GM21717 (cell line): Measurements from ENCODE around the gene SLC15A5.

Experiments used
- ATAC-seq: cut with Tn5 transposase; IDR thresholded peaks from one replicate; pipeline ENCODE4 v1.9.1; 2021; ENCODE audit warnings: mild to moderate bottlenecking, moderate library complexity; ENCODE audit not compliant: unreplicated experiment

The SLC15A5 gene, protein sequence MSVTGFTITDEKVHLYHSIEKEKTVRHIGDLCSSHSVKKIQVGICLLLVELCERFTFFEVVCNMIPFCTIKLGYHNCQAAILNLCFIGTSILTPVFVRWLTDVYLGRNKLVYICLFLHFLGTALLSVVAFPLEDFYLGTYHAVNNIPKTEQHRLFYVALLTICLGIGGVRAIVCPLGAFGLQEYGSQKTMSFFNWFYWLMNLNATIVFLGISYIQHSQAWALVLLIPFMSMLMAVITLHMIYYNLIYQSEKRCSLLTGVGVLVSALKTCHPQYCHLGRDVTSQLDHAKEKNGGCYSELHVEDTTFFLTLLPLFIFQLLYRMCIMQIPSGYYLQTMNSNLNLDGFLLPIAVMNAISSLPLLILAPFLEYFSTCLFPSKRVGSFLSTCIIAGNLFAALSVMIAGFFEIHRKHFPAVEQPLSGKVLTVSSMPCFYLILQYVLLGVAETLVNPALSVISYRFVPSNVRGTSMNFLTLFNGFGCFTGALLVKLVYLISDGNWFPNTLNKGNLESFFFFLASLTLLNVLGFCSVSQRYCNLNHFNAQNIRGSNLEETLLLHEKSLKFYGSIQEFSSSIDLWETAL

DNA sequence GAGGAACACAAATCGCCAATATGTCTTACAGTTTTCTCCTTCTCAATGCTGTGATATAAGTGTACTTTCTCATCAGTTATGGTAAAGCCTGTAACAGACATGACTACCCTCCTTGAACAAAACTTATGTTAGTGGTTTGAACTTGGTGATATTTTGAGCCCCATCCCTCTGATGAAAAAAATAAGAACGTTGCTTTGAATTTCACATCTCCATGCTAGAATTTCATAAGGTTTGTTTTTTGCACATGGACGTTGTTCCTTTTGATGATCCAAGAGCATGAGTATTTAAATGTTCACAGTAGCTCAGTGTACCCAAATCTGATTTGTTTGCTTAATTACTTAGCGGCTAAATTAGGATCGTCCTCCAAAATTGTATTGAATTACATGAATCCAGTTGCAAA lies at the start of gene SLC15A5:
Gene SLC15A5, minus strand, starts transcription at position 101 of the 400 bp plus-strand sequence. Its CDS starts 0 bp downstream, at position 101.
- ATAC-seq, result no peak

- no peak for ATAC-seq
These were observed 47.9 kb upstream of the SLC15A5 start for GRCh38 chr12:16325426-16325825.

GRCh38 chr12:16324772-16325171 lies 47.3 kb upstream of the SLC15A5 start:
- ATAC-seq, result no peak

- no peak for ATAC-seq
These were observed 46.8 kb upstream of the SLC15A5 start for GRCh38 chr12:16324272-16324671.

GRCh38 chr12:16323638-16324037 lies 46.2 kb upstream of the SLC15A5 start:
- no peak for ATAC-seq

GRCh38 chr12:16323010-16323409 lies 45.5 kb upstream of the SLC15A5 start:
- ATAC-seq, result no peak

DNA sequence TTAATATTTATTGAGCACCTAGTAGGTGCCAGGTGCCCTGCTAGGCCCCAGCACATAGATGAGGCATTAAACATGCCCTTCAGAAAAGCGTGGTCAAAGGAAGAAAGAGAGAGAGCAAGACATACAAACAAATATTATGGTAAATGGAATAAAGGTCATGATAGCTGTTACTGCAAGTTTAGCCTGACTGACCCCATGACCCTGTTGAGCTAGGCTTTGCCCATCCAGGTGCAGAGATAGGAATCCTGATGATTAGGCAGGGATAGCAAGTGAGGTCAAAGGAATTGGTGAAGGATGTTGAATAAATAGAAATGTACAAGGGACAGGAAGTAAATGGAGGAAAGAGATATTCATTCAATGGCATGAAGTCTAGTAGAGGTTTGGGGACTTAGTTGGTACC lies 33.4 kb upstream of the SLC15A5 start:
- ATAC-seq, result no peak

DNA sequence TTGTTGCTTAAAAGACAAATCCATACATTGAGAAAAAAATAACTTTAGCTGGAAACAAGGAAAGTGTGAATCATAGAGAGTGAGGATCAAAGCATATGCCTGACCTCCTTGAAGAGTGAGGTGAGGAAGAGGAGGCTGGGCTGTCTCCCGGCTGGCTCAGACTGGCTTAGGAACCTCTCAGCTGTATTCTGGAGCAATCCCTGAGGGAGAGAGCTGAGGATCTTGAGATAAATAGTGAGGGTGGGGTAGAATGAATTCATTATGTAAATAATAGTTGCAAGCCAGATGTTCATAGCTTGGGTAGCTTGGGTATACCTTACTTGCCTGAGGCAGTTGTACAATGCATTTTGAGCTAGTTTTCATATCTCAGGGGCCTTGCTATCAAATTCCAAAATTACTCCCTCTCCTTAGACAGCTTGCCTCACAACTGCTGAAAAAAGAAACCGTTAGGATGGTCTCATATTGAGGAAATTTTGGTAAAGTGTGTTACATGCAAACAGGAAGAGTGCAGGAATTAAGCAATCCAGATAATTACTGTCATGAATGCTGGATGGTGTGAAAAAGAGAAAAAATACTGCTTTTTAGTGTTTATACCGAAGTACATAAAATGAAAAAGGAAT lies 30.5 kb upstream of the SLC15A5 start:
- ATAC-seq, result no peak

DNA sequence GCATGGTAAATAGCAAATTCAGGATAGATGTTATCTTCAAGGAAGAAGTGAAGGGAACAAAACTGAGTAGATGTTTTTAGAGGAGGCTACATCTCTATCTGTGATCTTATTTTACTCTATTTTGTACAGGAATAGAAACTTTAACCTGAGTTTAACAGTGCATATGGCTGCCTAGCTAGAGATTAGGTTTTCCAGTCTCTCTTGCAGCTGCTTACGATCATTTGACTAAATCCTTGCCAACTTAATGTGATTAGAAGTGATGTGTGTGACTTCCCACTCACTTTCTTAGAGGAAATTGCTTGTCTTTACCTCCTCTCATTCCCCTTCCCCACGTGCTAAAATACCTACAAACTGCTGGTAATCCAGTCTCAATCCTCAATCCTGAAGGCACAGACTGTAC lies 26.5 kb upstream of the SLC15A5 start:
- no peak for ATAC-seq

DNA sequence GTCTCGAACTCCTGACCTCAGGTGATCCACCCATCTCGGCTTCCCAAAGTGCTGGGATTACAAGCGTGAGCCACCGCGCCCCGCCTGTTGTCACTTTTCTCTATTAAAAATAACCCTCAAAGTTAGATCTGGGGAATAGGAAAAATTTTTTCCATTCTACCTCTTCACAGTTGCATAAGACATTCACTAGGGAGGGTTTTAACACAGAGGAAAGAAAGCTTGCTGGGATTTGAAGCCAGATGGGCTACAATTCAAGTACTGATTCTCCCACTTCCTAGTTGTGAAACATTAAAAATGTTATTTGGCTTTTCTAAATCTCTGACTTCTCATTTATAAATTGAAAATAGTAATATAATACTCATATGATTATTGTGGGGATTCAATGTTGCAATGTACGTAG lies 23.3 kb upstream of the SLC15A5 start:
- no peak for ATAC-seq

GRCh38 chr12:16300122-16300521 lies 22.6 kb upstream of the SLC15A5 start:
- ATAC-seq, result no peak

GRCh38 chr12:16299403-16299802 lies 21.9 kb upstream of the SLC15A5 start:
- no peak for ATAC-seq

GRCh38 chr12:16297521-16297920 lies 20.0 kb upstream of the SLC15A5 start:
- ATAC-seq, result no peak

GRCh38 chr12:16294376-16294956 lies 17.0 kb upstream of the SLC15A5 start:
- no peak for ATAC-seq

- ATAC-seq, result no peak
These were observed 13.5 kb upstream of the SLC15A5 start for GRCh38 chr12:16291032-16291431.

DNA sequence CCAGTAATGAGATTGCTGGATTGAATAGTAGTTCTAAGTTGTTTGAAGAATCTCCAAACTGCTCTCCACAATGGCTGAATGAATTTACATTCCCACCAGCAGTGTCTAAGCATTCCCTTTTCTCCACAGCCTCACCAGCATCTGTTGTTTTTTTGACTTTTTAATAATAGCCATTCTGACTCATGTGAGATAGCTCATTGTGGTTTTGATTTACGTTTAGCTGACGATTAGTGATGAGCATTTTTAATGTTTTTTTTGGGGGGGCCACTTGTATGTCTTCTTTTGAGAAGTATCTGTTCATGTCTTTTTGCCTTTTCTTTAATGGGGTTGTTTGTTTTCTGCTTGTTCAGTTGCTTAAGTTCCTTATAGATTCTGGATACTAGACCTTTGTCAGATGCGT lies 8.1 kb upstream of the SLC15A5 start:
- no peak for ATAC-seq

GRCh38 chr12:16282978-16283377 lies 5.5 kb upstream of the SLC15A5 start:
- ATAC-seq, result no peak

DNA sequence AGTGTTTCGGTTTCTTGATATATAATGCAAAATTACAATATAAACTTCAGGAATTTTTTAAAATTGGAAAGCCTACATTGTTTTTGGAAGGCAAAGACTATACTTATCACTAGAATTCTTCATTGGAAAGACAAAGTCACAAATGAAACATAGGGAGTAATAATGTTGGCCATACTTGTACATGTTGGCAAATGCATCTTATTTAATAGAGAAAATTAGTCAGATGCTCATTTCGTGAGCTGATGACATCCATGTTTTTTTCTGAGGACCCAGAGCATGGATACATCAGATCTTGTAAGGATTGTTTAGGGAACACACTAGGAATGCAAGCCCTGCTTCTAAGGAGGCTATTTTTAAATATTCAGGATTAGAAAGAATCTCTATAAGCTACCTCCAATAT lies 4.6 kb upstream of the SLC15A5 start:
- ATAC-seq, result no peak

- ATAC-seq, result no peak
These were observed 3.7 kb upstream of the SLC15A5 start for GRCh38 chr12:16281157-16281556.

- ATAC-seq, result no peak
These were observed 5.3 kb downstream of the SLC15A5 start for GRCh38 chr12:16272222-16272621.

DNA sequence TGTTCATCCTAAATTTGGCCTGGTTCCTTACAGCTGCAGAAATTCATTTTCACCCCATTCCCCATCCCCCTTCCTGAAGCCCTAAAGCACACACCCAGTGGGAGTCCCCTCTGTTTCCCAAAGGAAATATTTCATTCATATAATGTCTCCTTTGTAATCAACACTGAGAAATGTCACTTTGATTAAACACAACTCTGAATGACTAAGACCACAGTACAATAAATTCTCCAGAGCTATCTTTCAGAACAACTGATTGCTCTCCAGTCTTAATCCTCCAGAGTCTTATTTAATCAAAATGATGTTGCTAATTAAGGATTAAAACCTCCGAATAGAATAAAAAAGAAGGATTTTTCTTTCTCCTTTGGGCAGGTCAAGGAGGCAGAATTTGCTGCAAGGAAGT lies 6.4 kb downstream of the SLC15A5 start:
- ATAC-seq, result no peak

DNA sequence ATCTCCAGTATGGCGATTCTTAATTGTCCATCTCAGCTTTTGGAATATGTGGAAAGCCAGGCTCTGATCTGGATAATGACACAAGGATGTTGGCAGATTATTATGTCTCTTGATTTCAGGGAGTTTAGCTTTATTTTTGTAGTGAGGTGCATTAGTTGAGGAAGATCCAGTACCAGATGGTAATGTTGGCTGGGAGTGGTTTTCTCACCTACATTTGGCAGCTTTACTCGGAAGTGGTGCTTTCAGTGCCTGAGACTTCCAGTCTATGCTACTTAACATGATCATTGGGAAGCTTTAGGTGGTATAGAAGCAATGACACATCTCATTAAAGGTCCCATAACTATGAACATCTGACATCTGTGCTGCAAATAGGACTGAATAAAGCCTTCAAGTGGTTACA lies 7.5 kb downstream of the SLC15A5 start:
- ATAC-seq, result no peak
